ENCODE measurements around the gene XXYLT1. TPM values are rescaled to one million over a fixed set of nuclear protein-coding genes. Genes with fewer than 3 reads are reported as not detected.
A peak's percentile ranks its signal among the peaks of the same experiment; 100 is the strongest.

XXYLT1 gene
- total RNA-seq, 1 donor from 2014 or later: 22.3 TPM

DNA sequence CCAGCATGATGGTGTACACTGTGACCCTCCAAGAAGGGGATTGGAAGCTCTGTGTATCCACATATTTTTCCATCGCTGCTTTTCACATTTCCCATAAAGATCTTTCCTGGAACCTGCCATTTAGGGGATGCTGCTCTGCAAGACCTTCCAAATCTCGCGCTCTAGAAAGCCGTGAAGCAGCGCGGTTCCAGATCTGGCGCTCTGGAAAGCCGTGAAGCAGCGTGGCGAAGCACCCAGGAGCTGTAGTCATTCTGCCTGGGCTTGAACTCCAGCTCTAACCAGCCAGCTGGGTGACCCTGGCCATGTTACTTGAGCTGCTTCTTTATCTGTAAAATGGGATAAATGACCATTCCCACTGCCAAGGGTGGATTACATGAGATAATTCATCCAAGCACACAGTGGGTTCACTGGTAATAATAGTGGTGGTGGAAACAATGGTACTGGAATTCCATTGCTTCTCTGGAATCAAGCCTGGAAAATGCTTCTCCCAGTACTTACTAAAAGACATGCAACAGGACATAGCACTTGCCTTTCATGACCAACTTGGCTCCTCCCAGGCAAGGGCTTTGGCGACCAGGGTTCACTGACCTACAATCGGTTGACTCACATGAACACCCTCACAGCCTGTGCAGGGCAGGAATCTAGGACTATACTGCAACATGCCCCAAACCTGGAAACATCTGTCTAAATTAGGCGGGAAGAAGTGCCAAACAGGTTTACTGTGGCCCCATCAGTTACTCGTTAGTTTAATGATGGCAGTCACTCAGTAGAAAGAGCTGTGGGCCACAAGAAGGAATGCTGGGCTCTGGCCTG, 70.7 kb downstream of the XXYLT1 start:
- DNase-seq: no peak
- Mint-ChIP-seq H3K4me1 (ENCODE audit: low read depth, unreplicated experiment) (peaks cover 29% of the 10 kb centered on the region), H3K9me3 (ENCODE audit: unreplicated experiment) (peaks cover 8% of the 10 kb centered on the region), H3K27ac (ENCODE audit: unreplicated experiment) (peak overlapping the region; percentile 28), H3K36me3 (ENCODE audit: unreplicated experiment) (no peaks in the 10 kb centered on the region), H3K27me3 (ENCODE audit: unreplicated experiment) (peaks cover 4% of the 10 kb centered on the region), H3K4me3 (ENCODE audit: unreplicated experiment) (no peak overlapping the region)
- TF ChIP-seq, protein P1, sequence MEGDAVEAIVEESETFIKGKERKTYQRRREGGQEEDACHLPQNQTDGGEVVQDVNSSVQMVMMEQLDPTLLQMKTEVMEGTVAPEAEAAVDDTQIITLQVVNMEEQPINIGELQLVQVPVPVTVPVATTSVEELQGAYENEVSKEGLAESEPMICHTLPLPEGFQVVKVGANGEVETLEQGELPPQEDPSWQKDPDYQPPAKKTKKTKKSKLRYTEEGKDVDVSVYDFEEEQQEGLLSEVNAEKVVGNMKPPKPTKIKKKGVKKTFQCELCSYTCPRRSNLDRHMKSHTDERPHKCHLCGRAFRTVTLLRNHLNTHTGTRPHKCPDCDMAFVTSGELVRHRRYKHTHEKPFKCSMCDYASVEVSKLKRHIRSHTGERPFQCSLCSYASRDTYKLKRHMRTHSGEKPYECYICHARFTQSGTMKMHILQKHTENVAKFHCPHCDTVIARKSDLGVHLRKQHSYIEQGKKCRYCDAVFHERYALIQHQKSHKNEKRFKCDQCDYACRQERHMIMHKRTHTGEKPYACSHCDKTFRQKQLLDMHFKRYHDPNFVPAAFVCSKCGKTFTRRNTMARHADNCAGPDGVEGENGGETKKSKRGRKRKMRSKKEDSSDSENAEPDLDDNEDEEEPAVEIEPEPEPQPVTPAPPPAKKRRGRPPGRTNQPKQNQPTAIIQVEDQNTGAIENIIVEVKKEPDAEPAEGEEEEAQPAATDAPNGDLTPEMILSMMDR (IDR thresholded peaks at IDR 0.05; ENCODE audit: partially characterized antibody, unreplicated experiment): no peak

DNA sequence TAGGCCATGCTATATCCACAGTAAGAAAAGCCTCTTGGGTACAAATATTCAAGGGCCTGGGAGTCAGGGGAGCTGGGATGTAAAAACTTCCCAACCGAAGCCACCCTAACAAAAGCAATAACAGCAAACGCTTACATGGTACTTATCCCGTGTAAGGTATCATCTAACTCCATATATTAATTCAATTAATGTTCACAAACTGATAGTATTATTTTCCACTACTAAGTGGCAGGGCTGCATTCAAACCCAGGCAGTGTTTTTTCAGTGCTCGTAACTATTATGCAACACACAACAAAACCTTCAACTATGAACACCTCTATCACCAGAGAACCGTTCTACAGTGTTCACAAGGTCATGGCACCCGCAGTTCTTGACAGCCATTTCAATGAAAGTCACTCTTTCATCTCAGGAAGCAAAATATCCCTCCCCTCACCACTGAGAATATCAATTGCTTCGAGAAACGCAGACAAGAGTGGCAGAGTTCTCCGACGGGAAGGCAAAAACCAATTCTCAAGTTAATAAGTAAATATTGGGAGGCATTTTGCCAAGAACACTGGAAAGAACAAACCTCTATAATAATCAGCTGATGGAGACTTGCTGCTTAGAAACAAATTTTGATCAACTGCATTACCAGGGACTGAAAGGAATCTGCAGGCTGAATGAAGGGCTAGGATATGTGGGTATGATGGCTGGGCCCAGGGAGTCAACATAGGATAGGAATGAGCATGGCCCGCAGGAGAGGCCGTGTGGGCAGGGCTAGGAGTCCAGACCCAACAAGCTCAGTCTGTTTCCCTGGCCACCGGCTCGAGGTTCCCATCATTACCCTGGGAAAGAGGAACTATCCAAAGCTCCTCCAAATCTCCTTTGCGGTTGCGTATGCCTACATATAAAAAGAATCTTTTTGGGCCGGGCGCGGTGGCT, 72.3 kb downstream of the XXYLT1 start:
- DNase-seq: no peak
- TF ChIP-seq, protein P1 (IDR thresholded peaks at IDR 0.05; ENCODE audit: partially characterized antibody, unreplicated experiment): no peak
- peaks cover 2% of the 10 kb centered on the region for H3K27me3 Mint-ChIP-seq (ENCODE audit: unreplicated experiment)

DNA sequence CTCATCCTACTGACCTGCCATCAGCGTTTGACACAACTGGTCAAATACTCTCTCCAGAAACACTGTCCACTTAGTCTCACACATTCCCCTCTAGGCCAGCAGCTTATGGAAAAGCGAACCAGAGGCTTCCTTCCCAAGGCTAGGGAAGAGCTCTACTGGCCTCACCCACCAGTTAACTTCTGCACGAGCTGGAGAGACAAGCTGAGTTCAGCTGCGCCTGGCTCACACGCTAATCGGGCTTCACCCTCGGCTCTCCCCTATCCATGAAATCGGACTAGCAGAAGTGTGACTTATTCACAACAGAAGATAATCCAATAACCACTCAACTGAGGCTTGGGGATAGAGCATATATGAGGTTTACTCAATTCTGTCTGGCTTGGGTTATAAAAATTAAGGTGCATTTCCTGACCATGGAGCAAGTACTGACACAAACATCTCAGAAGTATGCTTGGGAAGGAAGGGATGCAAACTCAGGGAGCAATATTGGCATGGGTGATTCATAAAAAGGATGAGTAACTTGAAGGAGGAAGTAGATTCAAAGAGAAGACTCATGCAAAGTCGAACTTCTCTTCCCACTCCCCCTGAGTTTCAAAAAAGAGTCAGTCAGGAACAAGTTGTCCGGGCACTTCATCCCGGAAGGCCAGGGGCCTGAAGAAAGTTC, 73.1 kb downstream of the XXYLT1 start:
- no peaks in the 10 kb centered on the region for H3K36me3 Mint-ChIP-seq (ENCODE audit: unreplicated experiment)
- H3K4me3 Mint-ChIP-seq (ENCODE audit: unreplicated experiment): peak overlapping the region; percentile 23
- peak overlapping the region; percentile 81 for H3K27ac Mint-ChIP-seq (ENCODE audit: unreplicated experiment)
- TF ChIP-seq, protein P1 (IDR thresholded peaks at IDR 0.05; ENCODE audit: partially characterized antibody, unreplicated experiment): no peak
- DNase-seq: no peak
- H3K27me3 Mint-ChIP-seq (ENCODE audit: unreplicated experiment): peaks cover 2% of the 10 kb centered on the region
- peaks cover 4% of the 10 kb centered on the region for H3K9me3 Mint-ChIP-seq (ENCODE audit: unreplicated experiment)
- H3K4me1 Mint-ChIP-seq (ENCODE audit: low read depth, unreplicated experiment): peaks cover 24% of the 10 kb centered on the region

More for the DNA sequence above, 72.3 kb downstream of the XXYLT1 start:
- Mint-ChIP-seq H3K9me3 (ENCODE audit: unreplicated experiment) (peaks cover 4% of the 10 kb centered on the region), H3K4me3 (ENCODE audit: unreplicated experiment) (no peak overlapping the region), H3K36me3 (ENCODE audit: unreplicated experiment) (no peaks in the 10 kb centered on the region), H3K27ac (ENCODE audit: unreplicated experiment) (no peak overlapping the region), H3K4me1 (ENCODE audit: low read depth, unreplicated experiment) (peaks cover 27% of the 10 kb centered on the region)

DNA sequence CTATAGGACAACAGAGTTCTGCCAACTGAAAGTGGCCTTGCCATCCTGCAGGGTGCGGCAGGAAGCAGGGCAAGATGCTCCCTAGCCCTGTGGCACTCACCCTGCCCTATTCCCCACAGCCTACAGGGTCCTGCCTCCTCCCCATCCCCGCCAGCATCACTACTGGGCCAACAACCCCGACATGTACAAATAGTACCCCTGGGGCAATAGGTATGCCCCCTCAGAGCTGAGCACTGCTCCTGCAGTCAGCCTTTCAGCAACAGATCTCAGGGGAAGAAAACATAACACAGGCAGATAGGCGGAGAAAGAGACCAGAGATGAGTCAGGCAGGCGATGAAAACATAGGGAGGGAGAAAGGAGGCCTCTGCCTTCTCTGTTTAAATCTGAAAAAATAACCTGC, 74.7 kb downstream of the XXYLT1 start:
- H3K9me3 Mint-ChIP-seq (ENCODE audit: unreplicated experiment): peaks cover 3% of the 10 kb centered on the region

More for the DNA sequence above, 74.7 kb downstream of the XXYLT1 start:
- H3K36me3 Mint-ChIP-seq (ENCODE audit: unreplicated experiment): peaks cover 6% of the 10 kb centered on the region
- peak overlapping the region; percentile 98 for H3K27ac Mint-ChIP-seq (ENCODE audit: unreplicated experiment)
- TF ChIP-seq, protein P1 (IDR thresholded peaks at IDR 0.05; ENCODE audit: partially characterized antibody, unreplicated experiment): no peak
- peaks cover 2% of the 10 kb centered on the region for H3K27me3 Mint-ChIP-seq (ENCODE audit: unreplicated experiment)
- DNase-seq: no peak
- H3K4me3 Mint-ChIP-seq (ENCODE audit: unreplicated experiment): peak overlapping the region; percentile 78
- peaks cover 24% of the 10 kb centered on the region for H3K4me1 Mint-ChIP-seq (ENCODE audit: low read depth, unreplicated experiment)

Measured in glutamatergic neuron (in vitro differentiated cells).